ENCODE measurements around the gene CFAP20. TPM values are rescaled to one million over a fixed set of nuclear protein-coding genes. Genes with fewer than 3 reads are reported as not detected.
A peak's percentile ranks its signal among the peaks of the same experiment; 100 is the strongest.

The CFAP20 gene
- total RNA-seq, 3 donors from 2014 or later = 18.8 to 24.0 (median 23.3) TPM

- peaks cover 24% of the 10 kb centered on the region for H3K4me1 ChIP-seq (ENCODE audit: low read depth)
- DNase-seq (peak in 1 of 3 donors; percentile 67), ATAC-seq (peak; percentile 3)
- no peaks in the 10 kb centered on the region for H3K9me3 ChIP-seq
- peak overlapping the region; percentile 74 for H3K4me3 ChIP-seq
- intact Hi-C loops (cut with DNase I, micrococcal nuclease) = no loop called here
- H3K36me3 ChIP-seq (ENCODE audit: low read depth) = peaks cover 4% of the 10 kb centered on the region
- no peak for TF ChIP-seq CTCF (IDR thresholded peaks at IDR 0.05)
Observed at GRCh38 chr16:58128711-58129096, 477 bp downstream of the CFAP20 start.

GRCh38 chr16:58128181-58128631 lies 975 bp downstream of the CFAP20 start:
- TF ChIP-seq CTCF (IDR thresholded peaks at IDR 0.05) = no peak
- intact Hi-C loops (cut with DNase I, micrococcal nuclease) = no loop called here
- H3K4me1 ChIP-seq (ENCODE audit: low read depth) = peaks cover 24% of the 10 kb centered on the region
- H3K4me3 ChIP-seq = no peak overlapping the region
- peaks cover 4% of the 10 kb centered on the region for H3K36me3 ChIP-seq (ENCODE audit: low read depth)
- no peak for ATAC-seq
- DNase-seq = no peak
- no peaks in the 10 kb centered on the region for H3K9me3 ChIP-seq

- ATAC-seq (no peak), DNase-seq (no peak)
- peaks cover 4% of the 10 kb centered on the region for H3K36me3 ChIP-seq (ENCODE audit: low read depth)
- no peaks in the 10 kb centered on the region for H3K9me3 ChIP-seq
- no peak for TF ChIP-seq CTCF (IDR thresholded peaks at IDR 0.05)
- no peak overlapping the region for H3K4me3 ChIP-seq
- peaks cover 26% of the 10 kb centered on the region for H3K4me1 ChIP-seq (ENCODE audit: low read depth)
- intact Hi-C loops (cut with DNase I, micrococcal nuclease) = no loop called here
Observed at GRCh38 chr16:58127634-58128033, 1.5 kb downstream of the CFAP20 start.

GRCh38 chr16:58127033-58127556 lies 2.1 kb downstream of the CFAP20 start:
- peaks cover 32% of the 10 kb centered on the region for H3K4me1 ChIP-seq (ENCODE audit: low read depth)
- ATAC-seq (no peak), DNase-seq (no peak)
- TF ChIP-seq CTCF (IDR thresholded peaks at IDR 0.05) = no peak
- intact Hi-C loops (cut with DNase I, micrococcal nuclease) = no loop called here
- H3K4me3 ChIP-seq = no peak overlapping the region
- H3K9me3 ChIP-seq = no peaks in the 10 kb centered on the region
- H3K36me3 ChIP-seq (ENCODE audit: low read depth) = peaks cover 4% of the 10 kb centered on the region

- ATAC-seq (no peak), DNase-seq (no peak)
- H3K4me3 ChIP-seq = no peak overlapping the region
- no peaks in the 10 kb centered on the region for H3K9me3 ChIP-seq
- peaks cover 4% of the 10 kb centered on the region for H3K36me3 ChIP-seq (ENCODE audit: low read depth)
- TF ChIP-seq CTCF (IDR thresholded peaks at IDR 0.05) = no peak
- H3K4me1 ChIP-seq (ENCODE audit: low read depth) = peaks cover 38% of the 10 kb centered on the region
- intact Hi-C loops (cut with DNase I, micrococcal nuclease) = no loop called here
Observed at GRCh38 chr16:58126451-58126961, 2.7 kb downstream of the CFAP20 start.

Data from mucosa of descending colon (tissue), 3 donors.